NOMO-1 (cell line): ENCODE measurements around the gene LILRB3.
"Not testable (repeated sequence)": the region's sequence is repeated elsewhere in the genome, so short reads cannot be mapped to it uniquely, and the experiment has no call there.

ENCODE experiments used
- DNase-seq, 2 experiments: peaks; one replicate each; lab custom pipeline; 2025; ENCODE audit not compliant: unreplicated experiment in 2 of 2; lab: John Stamatoyannopoulos, UW

LILRB3 gene

DNA sequence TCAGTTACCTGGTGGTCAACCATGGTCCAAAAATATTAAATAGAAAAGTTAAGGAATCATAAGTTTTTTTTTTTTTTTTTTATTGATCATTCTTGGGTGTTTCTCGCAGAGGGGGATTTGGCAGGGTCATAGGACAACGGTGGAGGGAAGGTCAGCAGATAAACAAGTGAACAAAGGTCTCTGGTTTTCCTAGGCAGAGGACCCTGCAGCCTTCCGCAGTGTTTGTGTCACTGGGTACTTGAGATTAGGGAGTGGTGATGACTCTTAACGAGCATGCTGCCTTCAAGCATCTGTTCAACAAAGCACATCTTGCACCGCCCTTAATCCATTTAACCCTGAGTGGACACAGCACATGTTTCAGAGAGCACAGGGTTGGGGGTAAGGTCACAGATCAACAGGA is 8.6 kb downstream of the LILRB3 start:
- DNase-seq = not testable (repeated sequence)

DNA sequence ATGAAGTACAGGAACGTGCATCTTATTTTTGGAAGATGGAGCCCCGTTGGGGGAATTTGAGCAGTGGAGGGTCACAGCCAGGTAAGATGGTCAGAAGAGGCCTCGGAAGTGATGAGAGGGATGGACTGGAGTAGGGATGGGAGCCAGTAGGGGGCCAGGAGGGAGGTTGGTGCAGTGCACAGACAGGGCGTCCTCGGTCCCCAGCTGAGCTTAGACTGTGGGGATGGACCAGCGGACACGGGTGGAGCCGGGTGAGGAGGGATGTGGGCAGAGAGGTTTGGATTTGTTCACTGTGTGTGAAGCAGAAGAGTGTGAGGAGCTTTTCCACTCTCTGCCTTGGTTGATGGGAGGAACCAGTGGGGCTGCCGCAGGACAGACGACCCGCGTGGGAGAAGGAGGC is 11.6 kb downstream of the LILRB3 start:
- no peak for DNase-seq

DNA sequence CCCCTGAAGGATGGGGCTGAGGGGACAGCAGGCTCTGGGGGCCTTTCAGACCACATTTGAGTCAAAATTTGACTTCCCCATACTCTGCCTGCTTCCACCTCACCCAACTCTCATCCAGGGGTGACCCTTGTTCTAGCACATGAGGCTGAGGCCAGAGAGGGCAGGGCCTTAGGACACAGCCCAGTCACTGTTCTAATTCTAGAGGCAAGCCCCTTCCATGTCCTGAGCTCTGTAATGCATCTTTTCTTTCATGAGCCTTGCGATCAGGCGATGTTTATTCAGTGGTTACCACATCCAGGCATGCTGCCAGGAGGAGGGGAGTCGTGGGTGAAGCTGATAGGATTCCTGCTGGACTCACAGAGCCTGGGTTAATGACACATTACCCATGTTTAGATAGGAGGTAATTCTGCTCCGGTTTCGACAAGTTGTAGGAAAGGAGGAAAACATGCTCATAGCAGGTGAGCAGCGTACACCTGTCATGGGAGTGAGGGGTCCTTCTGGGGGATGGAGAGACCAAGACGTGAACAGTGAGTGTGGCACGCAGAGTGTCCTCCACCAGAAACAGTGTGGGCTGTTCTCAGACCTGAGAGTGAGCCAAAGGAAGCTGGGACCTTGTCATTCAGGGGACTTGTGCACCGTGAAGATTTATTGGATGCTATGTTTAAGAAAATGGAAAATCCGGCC is 12.9 kb downstream of the LILRB3 start:
- DNase-seq = peak; percentile 31 to 36

DNA sequence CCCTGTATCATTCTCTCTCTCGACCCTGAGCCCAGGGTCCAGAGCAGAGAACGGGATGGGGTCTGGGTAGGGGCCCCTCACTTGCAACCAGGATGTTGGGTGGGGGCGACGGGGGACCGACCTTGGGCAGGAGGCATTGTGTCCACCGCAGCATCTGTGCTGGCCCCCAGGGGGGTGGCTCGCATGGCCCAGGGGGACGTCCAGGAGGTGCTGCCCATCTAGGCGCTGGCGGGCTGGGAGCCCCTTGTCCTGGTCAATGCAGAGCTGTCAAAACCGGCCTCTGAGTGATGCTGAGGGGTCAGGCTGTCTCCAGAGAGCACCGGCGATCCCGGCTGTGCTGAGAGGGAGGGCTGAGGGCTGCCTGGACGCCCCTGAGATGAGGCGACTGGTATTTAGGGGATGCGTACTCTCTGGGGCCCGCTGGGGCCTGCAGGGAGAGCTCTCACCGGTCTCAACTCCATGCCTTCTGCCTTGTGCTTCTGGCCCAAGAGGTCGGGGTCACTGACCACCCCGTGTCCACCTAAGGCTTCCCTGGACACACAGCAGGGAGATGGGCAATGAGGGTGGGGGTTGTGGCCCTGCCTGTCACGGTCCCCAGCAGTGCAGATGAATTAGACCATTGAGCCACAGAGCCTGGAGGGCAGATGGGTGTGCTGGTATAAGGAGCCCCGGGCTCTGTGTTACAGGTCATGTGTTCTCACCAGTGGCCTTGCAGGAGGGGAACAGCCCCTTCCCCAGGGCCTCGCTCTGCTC is 13.6 kb downstream of the LILRB3 start:
- DNase-seq = no peak

DNA sequence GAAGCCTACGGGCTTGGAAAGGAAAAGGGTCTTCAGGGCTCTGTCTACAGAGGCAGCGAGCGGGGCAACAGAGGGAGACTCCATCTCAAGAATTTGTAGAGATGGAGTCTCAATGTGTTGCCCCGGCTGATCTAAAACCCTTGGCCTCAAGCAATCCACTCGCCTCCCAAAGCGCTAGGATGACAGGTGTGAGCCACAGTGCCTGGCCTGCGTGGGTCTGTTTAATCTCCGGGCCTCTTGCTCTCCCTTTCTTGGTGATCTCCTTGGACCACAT is 14.1 kb downstream of the LILRB3 start:
- no peak for DNase-seq

DNA sequence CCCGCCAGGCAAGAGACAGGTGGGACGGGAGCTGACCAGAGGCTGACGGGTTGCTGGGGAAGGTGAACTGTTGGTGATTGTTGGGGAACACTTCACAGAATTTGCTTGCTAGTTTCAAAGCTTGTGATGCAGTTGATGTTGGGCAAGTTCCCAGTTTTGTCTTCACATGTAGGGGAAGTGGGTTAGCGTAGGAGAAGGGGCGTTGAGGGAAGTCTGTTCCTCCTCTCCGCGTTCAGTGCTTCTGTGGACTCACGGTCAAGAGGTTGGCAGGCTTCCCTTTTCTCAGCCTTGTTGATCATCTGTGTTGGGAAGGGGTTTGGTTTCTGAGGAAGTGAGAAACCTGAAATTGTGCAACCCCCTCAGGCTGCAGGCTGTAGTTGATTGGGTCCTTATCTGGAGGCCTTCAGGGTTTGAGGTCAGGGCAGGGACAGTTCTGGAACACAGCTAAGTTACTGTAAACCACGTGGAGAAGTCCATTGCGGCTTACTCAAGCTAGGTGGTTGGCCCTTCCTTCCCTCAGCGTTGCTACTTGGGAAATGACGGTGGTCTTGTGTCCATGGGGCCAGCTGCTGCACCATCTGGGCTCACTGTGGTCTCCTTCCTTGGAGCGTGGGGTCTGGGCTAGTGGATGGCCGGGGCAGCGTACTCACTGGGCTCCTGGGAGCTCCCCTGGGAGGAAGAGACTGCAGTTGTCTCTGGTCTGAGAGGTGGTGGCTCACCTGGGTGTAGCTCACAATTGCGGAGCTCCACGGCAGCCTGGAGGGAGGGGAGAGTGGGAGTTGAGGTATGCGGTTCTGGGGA is 14.6 kb downstream of the LILRB3 start:
- peak; percentile 97 to 100 for DNase-seq

DNA sequence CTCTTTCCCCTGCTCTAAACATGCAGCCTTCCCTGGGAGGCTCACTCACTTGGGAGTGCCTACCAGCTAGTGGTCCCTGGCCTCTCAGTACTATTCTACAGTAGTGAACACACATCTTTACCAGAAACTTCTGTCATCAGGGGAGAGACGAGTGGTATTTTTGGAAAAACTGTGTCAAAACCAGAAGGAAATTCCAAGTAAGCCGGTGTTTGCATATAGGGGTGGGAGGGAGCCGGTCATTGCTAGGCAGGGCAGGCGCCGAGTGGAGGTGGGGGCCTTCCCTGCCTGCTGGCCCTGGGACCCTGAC is 15.2 kb downstream of the LILRB3 start:
- peak in 1 of 2 experiments; percentile 50 for DNase-seq

DNA sequence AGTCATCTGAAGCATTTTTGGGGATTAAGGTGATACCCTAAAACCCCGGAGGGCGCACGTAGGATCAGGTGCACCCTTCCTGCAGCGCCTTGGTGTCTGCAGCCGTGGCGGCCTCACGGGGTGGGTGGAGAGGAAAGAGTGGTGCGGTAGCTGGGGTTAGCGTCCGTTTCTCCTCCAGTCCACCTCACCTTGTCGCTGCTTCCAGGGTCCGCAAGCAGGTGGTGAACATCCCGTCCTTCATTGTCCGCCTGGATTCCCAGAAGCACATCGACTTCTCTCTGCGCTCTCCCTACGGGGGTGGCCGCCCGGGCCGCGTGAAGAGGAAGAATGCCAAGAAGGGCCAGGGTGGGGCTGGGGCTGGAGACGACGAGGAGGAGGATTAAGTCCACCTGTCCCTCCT is 15.6 kb downstream of the LILRB3 start:
- not testable (repeated sequence) for DNase-seq

DNA sequence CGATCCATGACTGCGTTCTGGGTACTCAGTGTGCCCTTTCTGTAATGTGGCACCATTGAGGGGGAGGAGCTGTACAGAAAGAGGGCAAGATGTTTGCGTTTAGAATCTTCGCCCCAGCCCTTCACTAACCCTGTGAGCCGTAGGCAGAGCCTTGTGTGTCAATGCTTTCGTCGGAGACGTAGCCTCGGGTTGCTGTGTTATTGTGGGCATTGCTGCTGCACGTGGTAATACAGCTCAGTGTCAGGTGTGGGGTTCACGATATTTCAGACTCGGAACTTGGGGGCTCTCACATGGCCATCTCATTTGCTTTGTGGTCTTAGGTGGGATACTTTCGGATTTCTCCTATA is 16.0 kb downstream of the LILRB3 start:
- no peak for DNase-seq

DNA sequence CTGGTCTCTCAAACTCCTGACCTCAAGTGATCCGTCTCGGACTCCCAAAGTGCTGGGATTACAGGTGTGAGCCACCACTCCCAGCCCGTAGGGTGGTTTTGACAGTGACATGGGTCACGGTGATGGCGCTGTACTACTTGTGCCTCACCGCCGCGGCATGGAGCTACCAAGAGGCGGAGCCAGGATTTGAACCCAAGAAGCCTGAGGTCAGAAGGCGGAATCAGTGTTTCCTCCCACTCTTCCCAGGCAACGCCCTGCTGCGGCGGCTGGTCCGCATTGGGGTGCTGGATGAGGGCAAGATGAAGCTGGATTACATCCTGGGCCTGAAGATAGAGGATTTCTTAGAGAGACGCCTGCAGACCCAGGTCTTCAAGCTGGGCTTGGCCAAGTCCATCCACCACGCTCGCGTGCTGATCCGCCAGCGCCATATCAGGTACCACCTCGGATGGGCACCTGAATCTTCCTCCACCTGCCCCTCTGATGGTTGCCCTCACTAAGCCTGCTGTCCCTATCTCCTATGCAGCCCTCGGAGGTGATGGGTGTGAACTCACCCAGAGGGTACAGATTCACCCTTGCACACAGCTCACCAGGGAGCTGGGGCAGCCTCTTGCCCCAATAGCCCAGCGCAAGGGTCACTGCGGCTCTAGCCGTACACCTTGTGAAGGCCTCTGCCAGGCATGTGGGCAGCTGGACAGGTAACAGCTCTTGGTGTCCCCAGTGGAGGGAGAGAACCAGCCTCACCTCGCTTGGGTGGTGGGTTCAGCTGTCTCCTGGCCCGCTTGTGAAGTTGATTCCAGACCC is 16.6 kb downstream of the LILRB3 start:
- DNase-seq = no peak

DNA sequence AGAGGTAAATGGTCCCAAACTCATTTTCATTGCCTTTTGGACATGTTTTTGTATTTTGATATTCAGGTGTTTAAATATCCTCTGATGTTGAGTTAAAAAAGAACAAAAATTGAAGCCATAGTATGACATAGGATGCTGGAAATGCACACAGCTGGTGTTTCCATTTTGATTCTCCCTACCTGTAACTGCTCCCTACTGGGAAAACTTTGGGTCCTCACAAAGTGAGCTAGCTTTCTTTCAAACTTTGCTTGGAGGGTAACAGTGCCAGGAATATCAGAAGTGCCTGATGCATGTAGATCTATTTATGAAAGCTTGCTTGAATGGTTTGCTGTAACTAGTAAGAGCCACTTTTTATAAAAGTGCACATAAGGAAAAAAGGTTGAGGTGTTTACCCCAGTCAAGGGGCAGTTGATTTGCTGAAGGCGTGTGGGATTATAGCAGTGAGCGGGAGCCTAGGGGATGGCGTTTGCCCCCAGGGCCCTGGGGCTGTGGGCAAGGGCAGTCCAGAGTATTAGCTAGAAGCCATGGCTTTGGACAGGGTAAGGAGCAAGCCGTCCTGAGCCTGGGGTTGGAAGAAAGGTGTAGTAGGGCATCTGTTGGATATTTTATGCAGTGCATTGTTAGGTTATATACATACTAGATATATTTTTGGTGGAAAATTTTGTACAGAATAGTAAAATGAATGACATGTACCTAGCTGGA is 17.9 kb downstream of the LILRB3 start:
- no peak for DNase-seq

DNA sequence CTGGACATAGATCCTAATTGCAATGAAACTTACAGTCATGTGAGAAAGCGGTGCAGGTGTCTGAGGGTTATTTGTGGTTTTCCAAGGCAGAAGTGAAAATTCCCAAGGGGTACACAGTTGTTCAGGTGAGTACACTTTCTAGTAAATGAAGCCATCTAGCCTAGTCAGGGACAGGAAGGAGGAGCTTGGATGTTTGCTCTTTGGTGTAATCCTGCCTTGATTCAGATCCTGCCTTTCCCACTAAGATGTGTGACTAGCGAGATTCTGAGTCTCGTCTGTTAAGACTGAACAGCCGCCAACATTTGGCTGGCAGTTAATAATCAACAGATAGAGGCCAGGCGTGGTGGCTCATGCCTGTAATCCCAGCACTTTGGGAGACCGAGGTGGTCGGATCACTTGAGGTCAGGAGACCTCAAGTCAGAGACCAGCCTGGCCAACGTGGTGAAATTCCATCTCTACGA is 19.6 kb downstream of the LILRB3 start:
- DNase-seq = no peak

DNA sequence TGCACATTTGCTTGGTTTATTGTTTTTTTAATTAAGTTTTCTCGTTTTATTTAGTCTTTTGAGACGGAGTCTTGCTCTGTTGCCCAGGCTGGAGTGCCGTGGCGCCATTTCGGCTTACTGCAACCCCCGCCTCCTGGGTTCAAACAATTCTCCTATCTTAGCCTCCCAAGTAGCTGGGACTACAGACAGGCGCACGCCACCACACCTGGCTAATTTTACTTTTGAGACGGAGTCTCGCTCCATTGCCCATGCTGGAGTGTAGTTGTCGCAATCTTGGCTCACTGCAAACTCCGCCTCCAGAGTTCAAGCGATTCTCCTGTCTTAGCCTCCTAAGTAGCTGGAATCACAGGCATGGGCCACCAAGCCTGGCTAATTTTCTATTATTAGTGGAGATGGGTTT is 20.8 kb downstream of the LILRB3 start:
- peak in 1 of 2 experiments; percentile 17 for DNase-seq

DNA sequence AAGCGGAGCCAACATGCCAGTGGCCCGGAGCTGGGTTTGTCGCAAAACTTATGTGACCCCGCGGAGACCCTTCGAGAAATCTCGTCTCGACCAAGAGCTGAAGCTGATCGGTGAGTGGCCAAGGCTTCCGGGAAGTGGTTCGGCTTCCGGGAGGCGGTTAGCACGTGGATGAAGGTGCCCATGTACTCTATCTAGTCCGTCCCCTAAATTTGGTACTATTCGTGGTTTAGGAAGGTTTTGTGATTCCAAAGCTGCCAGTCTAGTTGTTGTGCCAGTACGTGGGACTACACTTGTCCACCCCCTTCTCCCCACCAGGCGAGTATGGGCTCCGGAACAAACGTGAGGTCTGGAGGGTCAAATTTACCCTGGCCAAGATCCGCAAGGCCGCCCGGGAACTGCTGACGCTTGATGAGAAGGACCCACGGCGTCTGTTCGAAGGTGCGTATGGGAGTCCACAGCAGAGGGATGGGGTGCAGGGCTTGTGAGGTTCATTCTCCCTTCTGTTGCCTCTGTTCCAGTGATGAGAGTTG is 21.6 kb downstream of the LILRB3 start:
- DNase-seq = no peak

DNA sequence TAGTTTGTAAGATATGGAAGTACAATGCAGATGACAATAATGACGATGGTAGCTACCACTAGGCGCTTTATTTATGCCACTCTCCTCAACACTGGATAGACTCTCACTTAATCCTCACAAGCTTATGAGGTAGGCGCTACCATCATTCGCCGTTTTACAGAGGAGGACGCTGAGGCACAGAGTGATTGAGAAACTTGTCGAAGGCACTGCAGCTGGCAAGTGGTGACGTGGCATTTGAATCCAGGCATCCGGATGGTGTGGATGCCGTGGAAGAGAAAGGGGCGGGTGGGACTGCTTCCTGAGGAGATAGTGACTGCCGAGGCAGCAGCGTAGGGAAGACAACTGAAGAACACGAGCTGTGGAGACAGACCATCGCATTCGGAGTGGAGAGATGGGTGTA is 23.4 kb downstream of the LILRB3 start:
- no peak for DNase-seq

DNA sequence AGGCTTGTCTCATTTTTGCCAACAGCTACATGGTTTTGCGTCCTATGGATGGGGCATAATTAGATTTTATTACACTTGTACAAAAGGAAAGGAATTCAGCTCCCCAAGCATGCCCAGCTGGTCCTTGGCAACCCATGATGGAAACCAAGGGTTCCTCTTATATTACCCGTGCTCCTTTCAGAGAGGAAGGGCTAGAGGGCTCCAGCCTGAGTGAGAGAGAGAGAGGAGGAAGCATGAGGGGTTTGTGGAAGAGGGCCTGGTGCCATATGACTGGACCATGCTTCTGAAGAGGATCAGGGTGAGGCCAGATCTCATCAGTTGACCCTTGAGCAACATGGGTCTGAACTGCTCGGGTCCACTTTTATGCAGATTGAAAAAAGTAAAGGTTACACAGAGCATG is 25.7 kb downstream of the LILRB3 start:
- no peak for DNase-seq

DNA sequence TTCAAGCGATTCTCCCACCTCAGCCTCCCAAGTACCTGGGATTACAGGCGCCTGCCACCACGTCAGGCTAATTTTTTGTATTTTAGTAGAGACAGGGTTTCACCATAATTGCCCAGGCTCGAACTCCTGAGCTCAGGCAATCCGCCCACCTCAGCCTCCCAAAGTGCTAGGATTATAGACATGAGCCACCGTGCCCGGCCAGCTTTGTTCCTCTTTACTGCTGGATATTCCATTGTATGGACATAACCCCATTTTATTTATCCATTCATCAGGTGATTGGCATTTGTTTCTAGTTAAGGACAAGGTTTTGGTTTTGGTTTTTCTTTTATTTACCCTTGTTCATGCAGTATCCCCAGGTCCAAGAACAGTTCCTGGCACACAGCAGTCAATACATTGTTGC is 26.3 kb downstream of the LILRB3 start:
- no peak for DNase-seq

DNA sequence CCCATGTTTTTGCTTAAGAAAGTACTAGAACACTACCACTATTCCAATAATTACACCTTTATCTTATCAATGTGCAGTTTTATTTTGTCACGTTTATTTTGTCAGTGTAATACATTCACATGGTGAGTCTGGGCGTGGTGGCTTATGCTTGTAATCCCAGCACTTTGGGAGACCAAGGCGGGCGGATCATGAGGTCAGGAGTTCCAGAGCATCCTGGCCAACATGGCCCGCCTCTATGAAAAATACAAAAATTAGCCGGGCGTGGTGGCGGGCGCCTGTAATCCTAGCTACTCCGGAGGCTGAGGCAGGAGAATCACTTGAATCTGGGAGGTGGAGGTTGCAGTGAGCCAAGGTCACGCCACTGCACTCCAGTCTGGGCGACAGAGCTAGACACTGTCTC is 28.3 kb downstream of the LILRB3 start:
- DNase-seq = not testable (repeated sequence)

DNA sequence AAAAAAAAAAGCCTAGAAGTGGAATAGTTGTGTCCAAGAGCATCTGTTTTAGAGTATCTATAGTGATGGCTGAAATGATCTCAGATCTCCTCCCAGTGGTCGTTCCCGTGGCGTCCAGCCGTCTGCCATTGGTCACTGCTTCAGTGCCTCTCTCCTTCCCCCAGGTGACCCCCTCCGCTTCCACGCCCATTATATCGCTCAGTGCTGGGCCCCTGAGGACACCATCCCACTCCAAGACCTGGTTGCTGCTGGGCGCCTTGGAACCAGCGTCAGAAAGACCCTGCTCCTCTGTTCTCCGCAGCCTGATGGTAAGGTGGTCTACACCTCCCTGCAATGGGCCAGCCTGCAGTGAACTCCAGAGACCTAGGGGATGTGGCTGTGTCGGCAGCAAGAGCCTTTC is 29.8 kb downstream of the LILRB3 start:
- no peak for DNase-seq

DNA sequence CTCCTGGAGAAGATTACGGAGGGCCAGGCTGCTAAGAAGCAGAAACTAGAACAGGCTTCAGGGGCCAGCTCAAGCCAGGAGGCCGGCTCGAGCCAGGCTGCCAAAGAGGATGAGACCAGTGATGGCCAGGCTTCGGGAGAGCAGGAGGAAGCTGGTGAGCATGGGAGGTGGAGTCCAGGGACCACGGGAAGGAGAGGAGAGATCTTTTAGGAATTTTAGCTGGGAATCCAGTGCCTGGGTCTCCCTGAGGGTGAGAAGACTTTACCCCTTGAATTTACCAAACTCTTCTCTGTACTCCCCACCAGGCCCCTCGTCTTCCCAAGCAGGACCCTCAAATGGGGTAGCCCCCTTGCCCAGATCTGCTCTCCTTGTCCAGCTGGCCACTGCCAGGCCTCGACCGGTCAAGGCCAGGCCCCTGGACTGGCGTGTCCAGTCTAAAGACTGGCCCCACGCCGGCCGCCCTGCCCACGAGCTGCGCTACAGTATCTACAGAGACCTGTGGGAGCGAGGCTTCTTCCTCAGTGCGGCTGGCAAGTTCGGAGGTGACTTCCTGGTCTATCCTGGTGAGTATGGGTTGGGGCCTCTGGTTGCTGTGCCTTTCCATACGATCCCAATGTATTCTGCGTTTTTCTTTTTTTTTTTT is 30.9 kb downstream of the LILRB3 start:
- DNase-seq = no peak
